GM13976 (cell line): ENCODE data around the gene POLL.

Experiments used
- DNase-seq: peaks from one replicate; pipeline ENCODE4 v3.0.0; 2012; ENCODE audit warnings: low spot score
- CTCF ChIP-seq: IDR thresholded peaks from 2 replicates; pipeline ENCODE4 v1.5.1; 2012; ENCODE audit warnings: borderline replicate concordance, mild to moderate bottlenecking; ENCODE audit not compliant: insufficient read depth; ENCODE audit errors: extremely low read depth, missing control alignments, control extremely low read depth
- in situ Hi-C: fragments of 300-500 bp; cut with MboI; formaldehyde crosslinking; loops from one replicate; pipeline ENCODE4 v1.12.0; 2022; ENCODE audit warnings: low sequenced_read_pairs, mixed read lengths, inconsistent platforms; ENCODE audit not compliant: unreplicated experiment

Gene POLL

DNA sequence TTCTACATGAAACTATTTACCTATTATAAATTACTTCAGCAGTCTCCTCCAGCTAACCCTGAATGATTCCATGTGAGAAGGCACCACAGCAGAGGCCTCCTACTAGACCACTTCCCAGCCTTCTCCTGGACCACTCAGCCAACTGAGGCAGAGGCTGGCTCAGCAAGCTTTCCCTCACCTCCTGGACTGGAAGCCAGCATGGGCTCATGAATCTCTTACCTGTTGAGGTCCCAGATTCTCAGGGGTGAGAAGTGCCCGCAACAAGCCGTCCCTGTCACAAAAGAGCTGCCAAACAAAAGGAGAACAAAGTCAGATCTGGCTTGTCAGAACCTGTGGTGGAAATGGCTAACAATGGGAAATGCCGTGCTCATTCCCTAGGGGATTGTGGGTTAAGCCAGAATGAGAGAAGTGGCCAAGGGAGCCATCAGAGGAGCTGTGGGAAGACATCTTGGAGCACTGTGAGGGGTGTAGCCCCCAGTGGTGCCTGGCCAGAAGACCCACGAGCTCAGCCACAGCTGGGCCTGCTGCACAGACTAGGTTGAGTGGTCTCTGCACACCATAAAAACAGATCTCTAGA lies 36.6 kb upstream of the POLL start:
- TF ChIP-seq CTCF: no peak
- DNase-seq: no peak
- in situ Hi-C loops: no loop called here

DNA sequence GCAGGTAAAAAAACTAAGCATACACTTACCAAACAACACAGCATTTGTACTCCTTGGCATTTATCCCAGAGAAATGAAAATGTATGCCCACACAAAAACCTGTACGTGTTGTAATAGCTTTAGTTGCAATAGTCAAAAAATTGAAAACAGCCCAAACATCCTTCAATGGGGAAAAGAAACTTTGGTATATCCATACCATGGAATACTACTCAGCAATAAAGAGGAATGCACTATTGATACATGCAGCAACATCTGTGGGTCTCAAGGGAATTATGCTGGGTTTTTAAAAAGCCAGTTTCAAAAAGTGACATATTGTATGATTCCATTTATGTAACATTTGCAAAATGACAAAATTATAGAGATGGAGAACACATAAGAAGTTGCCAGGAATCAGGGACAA lies 35.5 kb upstream of the POLL start:
- DNase-seq: no peak
- in situ Hi-C loops: no loop called here
- no peak for TF ChIP-seq CTCF

- in situ Hi-C loops: no loop called here
- no peak for DNase-seq
- TF ChIP-seq CTCF: no peak
Observed at GRCh38 chr10:101619983-101620382, 31.9 kb upstream of the POLL start.

DNA sequence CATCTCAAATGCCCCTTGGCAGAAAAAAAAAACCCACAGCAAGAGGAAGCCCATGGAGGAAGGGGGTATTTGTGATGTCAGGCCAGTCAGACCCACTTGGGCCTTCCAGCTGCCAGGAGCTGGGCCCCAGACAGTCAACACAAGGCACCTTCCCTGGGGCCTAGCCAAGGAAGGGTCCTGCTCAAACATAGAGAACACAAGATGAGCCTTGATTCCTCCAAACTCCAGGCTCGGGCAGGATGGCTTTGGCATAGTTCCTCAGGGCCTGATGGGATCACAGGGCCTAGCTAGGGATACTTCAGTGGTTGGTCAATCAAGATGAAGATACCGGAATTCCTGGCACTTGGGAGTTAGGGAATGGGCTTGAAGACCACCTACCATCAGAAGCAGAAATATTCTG lies 30.8 kb upstream of the POLL start:
- no peak for DNase-seq
- no peak for TF ChIP-seq CTCF
- in situ Hi-C loops: no loop called here

DNA sequence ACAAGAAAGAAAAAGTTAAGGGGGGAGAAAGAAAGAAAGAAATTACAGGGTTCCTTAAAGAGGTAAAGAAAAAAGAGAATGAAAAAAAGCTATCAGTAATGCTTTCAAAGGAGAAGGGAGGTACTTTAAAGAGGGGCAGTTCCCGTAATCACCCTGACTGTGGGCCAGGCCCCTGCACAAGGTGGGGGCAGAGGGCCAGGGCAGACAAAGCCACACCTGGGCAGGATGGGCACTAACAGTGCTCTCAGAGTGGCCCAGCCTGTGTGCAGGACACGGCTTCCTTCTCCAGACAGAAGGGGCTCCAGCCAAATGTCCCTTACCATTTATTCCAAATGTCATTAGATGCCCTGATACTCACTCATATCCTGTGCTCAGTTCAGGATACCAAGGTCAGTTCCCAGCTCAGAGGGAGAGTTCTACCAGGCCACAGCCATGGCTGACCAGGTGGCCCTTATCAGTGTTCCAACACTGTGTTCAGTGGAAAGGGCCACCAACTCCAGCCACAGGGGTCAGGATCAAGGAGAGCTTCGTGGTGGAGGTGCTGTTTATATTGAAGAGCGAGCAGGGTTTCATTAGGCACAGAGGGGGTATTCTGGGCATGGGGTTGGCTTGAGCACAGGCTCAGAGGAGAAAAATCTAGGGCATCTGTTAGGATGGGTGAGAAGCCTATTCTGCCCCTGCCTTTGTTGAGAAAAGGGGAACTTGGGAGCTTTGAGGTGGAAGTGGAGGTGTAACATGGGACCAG lies 29.9 kb upstream of the POLL start:
- no peak for DNase-seq
- in situ Hi-C loops: no loop called here
- TF ChIP-seq CTCF: no peak

GRCh38 chr10:101617102-101617823 lies 29.2 kb upstream of the POLL start:
- peak; percentile 83 for DNase-seq
- TF ChIP-seq CTCF: no peak
- in situ Hi-C loops: no loop called here
